CD4-positive, CD25-positive, alpha-beta regulatory T cell (primary cell): ENCODE measurements around the gene METTL23. TPM values are rescaled to one million over a fixed set of nuclear protein-coding genes. Genes with fewer than 3 reads are reported as not detected.

Source experiments
- ATAC-seq, 2 donors: fragments of 150-1000 bp; cut with Tn5 transposase; one replicate each; pipeline ENCODE4 v1.10.0; 2021; ENCODE audit warnings: low read depth in 2 of 2, moderate number of reproducible peaks in 2 of 2, moderate library complexity in 1 of 2
- DNase-seq, 3 donors: peaks; one replicate each; pipeline versions ENCODE4 v3.0.0 to v3.0.0-alpha.2; 2012 to 2022; ENCODE audit warnings: mixed read lengths in 1 of 3
- H3K27ac ChIP-seq: one replicate; pipeline ENCODE4 v1.7.0; 2013; ENCODE audit warnings: mild to moderate bottlenecking, low read length; ENCODE audit not compliant: insufficient read depth, poor library complexity, severe bottlenecking
- H3K27me3 ChIP-seq: one replicate; pipeline ENCODE4 v1.7.0; 2013; ENCODE audit warnings: low read length; ENCODE audit not compliant: control insufficient read depth, insufficient read depth
- H3K36me3 ChIP-seq: one replicate; pipeline ENCODE4 v1.7.0; 2013; ENCODE audit warnings: mild to moderate bottlenecking, low read length, moderate library complexity; ENCODE audit not compliant: control insufficient read depth, insufficient read depth
- H3K4me1 ChIP-seq: 2 replicates; pipeline ENCODE4 v1.7.0; 2013; ENCODE audit warnings: mild to moderate bottlenecking, low read length; ENCODE audit not compliant: insufficient read depth, control insufficient read depth, poor library complexity, severe bottlenecking
- H3K4me3 ChIP-seq: one replicate; pipeline ENCODE4 v1.7.0; 2013; ENCODE audit warnings: low read depth, mild to moderate bottlenecking, low read length, moderate library complexity
- H3K9me3 ChIP-seq, 2 experiments: 1 replicate in 1 of 2; 2 replicates in 1 of 2; pipeline ENCODE4 v1.7.0; 2013; ENCODE audit warnings: low read length in 2 of 2, mild to moderate bottlenecking in 1 of 2, moderate library complexity in 1 of 2; ENCODE audit not compliant: control insufficient read depth in 2 of 2
- H3K27ac Mint-ChIP-seq, 3 donors: one replicate each; pipeline ENCODE4 v1.8.0; 2020 to 2022; ENCODE audit warnings: mild to moderate bottlenecking in 3 of 3, mixed read lengths in 3 of 3, moderate library complexity in 2 of 3
- H3K27me3 Mint-ChIP-seq: one replicate; pipeline ENCODE4 v1.8.0; 2022; ENCODE audit warnings: mild to moderate bottlenecking, mixed read lengths
- H3K36me3 Mint-ChIP-seq: one replicate; pipeline ENCODE4 v1.8.0; 2020; ENCODE audit warnings: mixed read lengths
- H3K4me1 Mint-ChIP-seq, 4 donors: one replicate each; pipeline ENCODE4 v1.8.0; 2020 to 2022; ENCODE audit warnings: mixed read lengths in 4 of 4, mild to moderate bottlenecking in 1 of 4
- H3K4me3 Mint-ChIP-seq, 4 donors: one replicate each; pipeline ENCODE4 v1.8.0; 2020 to 2022; ENCODE audit warnings: mild to moderate bottlenecking in 4 of 4, mixed read lengths in 4 of 4, moderate library complexity in 3 of 4
- H3K9me3 Mint-ChIP-seq, 7 donors: one replicate each; pipeline ENCODE4 v1.8.0; 2020 to 2022; ENCODE audit warnings: mixed read lengths in 7 of 7, mild to moderate bottlenecking in 3 of 7, moderate library complexity in 2 of 7
- polyA plus RNA-seq, 4 donors: library from polyadenylated mRNA; unstranded; fragments of 300-500 nt; fragmentation: Illumina TruSeq; gene quantifications; one replicate each; pipeline ENCODE4 v1.2.3, GENCODE V29; 2021
- total RNA-seq: library from RNA; stranded (reverse); gene quantifications from one replicate; pipeline ENCODE4 v1.2.3, GENCODE V29; 2022

Gene METTL23
- total and polyA plus RNA-seq, 5 donors from 2014 or later = 44.1 to 175 (median 155) TPM

DNA sequence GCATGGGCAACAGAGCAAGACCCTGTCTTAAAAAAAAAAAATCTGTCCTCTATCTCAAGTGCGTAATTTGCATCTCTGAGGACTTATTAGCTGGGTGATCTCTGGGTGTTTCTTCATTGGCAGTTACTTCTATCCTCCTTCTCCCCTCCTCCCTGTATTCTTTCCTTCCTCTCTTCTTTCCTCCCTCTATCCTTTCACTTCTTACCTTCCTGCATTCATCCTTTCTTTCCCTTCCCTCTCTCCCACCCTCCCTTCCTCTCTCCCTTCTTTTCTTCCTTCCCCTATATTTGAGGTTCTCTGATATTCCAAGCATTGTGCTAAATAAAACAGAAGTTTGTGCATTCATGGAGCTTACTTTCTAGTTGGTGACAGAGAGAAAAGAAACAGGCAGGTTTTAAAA is 22.0 kb downstream of the METTL23 start:
- H3K4me3 Mint-ChIP-seq = no peak overlapping the region
- Histone ChIP-seq H3K36me3 (peaks cover 35% of the 10 kb centered on the region), H3K4me1 (peaks cover 25% of the 10 kb centered on the region), H3K9me3 (no peaks in the 10 kb centered on the region), H3K27me3 (no peaks in the 10 kb centered on the region), H3K4me3 (no peak overlapping the region), H3K27ac (no peak overlapping the region)
- ATAC-seq = no peak
- peak overlapping the region in 1 of 3 donors; percentile 8 for H3K27ac Mint-ChIP-seq
- peaks cover 14 to 24% (median 19%) of the 10 kb centered on the region in 4 donors for H3K4me1 Mint-ChIP-seq
- H3K36me3 Mint-ChIP-seq = peaks cover 26% of the 10 kb centered on the region
- no peaks in the 10 kb centered on the region for H3K27me3 Mint-ChIP-seq
- no peak for DNase-seq
- H3K9me3 Mint-ChIP-seq = no peaks in the 10 kb centered on the region

- Histone ChIP-seq H3K27me3 (no peaks in the 10 kb centered on the region), H3K36me3 (peaks cover 11% of the 10 kb centered on the region), H3K4me1 (peaks cover 31% of the 10 kb centered on the region), H3K27ac (peak overlapping the region; percentile 85), H3K4me3 (peak overlapping the region; percentile 88), H3K9me3 (no peaks in the 10 kb centered on the region)
- no peak for ATAC-seq
- Mint-ChIP-seq H3K9me3 (no peaks in the 10 kb centered on the region), H3K36me3 (peaks cover 11% of the 10 kb centered on the region), H3K27me3 (no peaks in the 10 kb centered on the region), H3K4me3 (peak overlapping the region in 2 of 4 donors; percentile 8 to 83), H3K27ac (peak overlapping the region; percentile 36 to 98 (median 48)), H3K4me1 (peaks cover 13 to 32% (median 22%) of the 10 kb centered on the region in 4 donors)
- no peak for DNase-seq
These were observed 24.9 kb downstream of the METTL23 start for GRCh38 chr17:76751416-76751993.

DNA sequence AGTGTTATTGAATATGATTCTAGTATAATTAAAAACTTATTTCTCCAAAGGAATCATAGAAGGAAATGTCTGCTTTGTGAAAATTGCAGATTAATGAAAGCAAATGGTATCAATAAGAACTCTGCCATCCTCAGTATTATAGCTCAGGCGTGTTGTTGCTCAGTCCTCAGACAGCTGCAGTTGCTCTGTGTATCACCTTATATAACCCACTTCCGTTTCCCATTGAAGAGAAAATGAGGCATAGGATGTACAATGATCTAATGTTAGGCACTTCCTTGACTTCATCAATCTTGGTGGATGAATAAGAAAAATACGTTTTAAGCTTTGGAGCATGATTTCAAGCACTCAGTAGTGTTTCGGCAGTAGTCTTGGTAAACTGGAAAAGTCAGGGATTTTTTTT is 25.4 kb downstream of the METTL23 start:
- peak overlapping the region; percentile 88 to 98 (median 95) for H3K27ac Mint-ChIP-seq
- peaks cover 6% of the 10 kb centered on the region for H3K36me3 ChIP-seq
- DNase-seq (peak in 2 of 3 donors; percentile 52 to 88), ATAC-seq (peak; percentile 76 to 86)
- H3K9me3 ChIP-seq = no peaks in the 10 kb centered on the region
- H3K4me3 Mint-ChIP-seq = peak overlapping the region; percentile 73 to 91 (median 82)
- no peaks in the 10 kb centered on the region for H3K27me3 ChIP-seq
- peak overlapping the region; percentile 88 for H3K4me3 ChIP-seq
- peak overlapping the region; percentile 85 for H3K27ac ChIP-seq
- peaks cover 10% of the 10 kb centered on the region for H3K36me3 Mint-ChIP-seq
- no peaks in the 10 kb centered on the region for H3K27me3 Mint-ChIP-seq
- H3K4me1 ChIP-seq = peaks cover 31% of the 10 kb centered on the region
- peaks cover 13 to 32% (median 23%) of the 10 kb centered on the region in 4 donors for H3K4me1 Mint-ChIP-seq
- no peaks in the 10 kb centered on the region for H3K9me3 Mint-ChIP-seq

GRCh38 chr17:76753061-76753961 is 26.7 kb downstream of the METTL23 start:
- peak overlapping the region; percentile 90 to 97 (median 92) for H3K4me3 Mint-ChIP-seq
- Histone ChIP-seq H3K27me3 (no peaks in the 10 kb centered on the region), H3K4me1 (peaks cover 31% of the 10 kb centered on the region), H3K9me3 (no peaks in the 10 kb centered on the region), H3K4me3 (peak overlapping the region; percentile 88), H3K27ac (peak overlapping the region; percentile 85), H3K36me3 (peaks cover 6% of the 10 kb centered on the region)
- ATAC-seq (peak; percentile 69 to 76), DNase-seq (peak in 2 of 3 donors; percentile 78)
- peaks cover 13% of the 10 kb centered on the region for H3K36me3 Mint-ChIP-seq
- peak overlapping the region; percentile 95 to 98 (median 97) for H3K27ac Mint-ChIP-seq
- peaks cover 13 to 36% (median 27%) of the 10 kb centered on the region in 4 donors for H3K4me1 Mint-ChIP-seq
- no peaks in the 10 kb centered on the region for H3K9me3 Mint-ChIP-seq
- no peaks in the 10 kb centered on the region for H3K27me3 Mint-ChIP-seq

GRCh38 chr17:76755285-76755684 is 28.6 kb downstream of the METTL23 start:
- H3K36me3 ChIP-seq = peaks cover 2% of the 10 kb centered on the region
- no peak overlapping the region for H3K4me3 Mint-ChIP-seq
- peak overlapping the region in 2 of 3 donors; percentile 62 to 82 for H3K27ac Mint-ChIP-seq
- no peaks in the 10 kb centered on the region for H3K27me3 ChIP-seq
- H3K27me3 Mint-ChIP-seq = no peaks in the 10 kb centered on the region
- peaks cover 31% of the 10 kb centered on the region for H3K4me1 ChIP-seq
- no peaks in the 10 kb centered on the region for H3K9me3 Mint-ChIP-seq
- no peak overlapping the region for H3K4me3 ChIP-seq
- peaks cover 8% of the 10 kb centered on the region for H3K36me3 Mint-ChIP-seq
- peaks cover 13 to 33% (median 25%) of the 10 kb centered on the region in 4 donors for H3K4me1 Mint-ChIP-seq
- peak overlapping the region; percentile 85 for H3K27ac ChIP-seq
- no peaks in the 10 kb centered on the region for H3K9me3 ChIP-seq
- ATAC-seq (no peak), DNase-seq (no peak)

- H3K4me1 ChIP-seq = peaks cover 20% of the 10 kb centered on the region
- no peak for ATAC-seq
- peaks cover 2% of the 10 kb centered on the region for H3K36me3 ChIP-seq
- no peak for DNase-seq
- H3K27ac Mint-ChIP-seq = peak overlapping the region in 2 of 3 donors; percentile 22 to 30
- no peak overlapping the region for H3K4me3 ChIP-seq
- no peaks in the 10 kb centered on the region for H3K9me3 ChIP-seq
- H3K4me3 Mint-ChIP-seq = peak overlapping the region in 2 of 4 donors; percentile 10 to 44
- H3K4me1 Mint-ChIP-seq = peaks cover 13 to 27% (median 20%) of the 10 kb centered on the region in 4 donors
- H3K27me3 Mint-ChIP-seq = no peaks in the 10 kb centered on the region
- no peaks in the 10 kb centered on the region for H3K9me3 Mint-ChIP-seq
- no peak overlapping the region for H3K27ac ChIP-seq
- H3K27me3 ChIP-seq = no peaks in the 10 kb centered on the region
- peaks cover 8% of the 10 kb centered on the region for H3K36me3 Mint-ChIP-seq
These were observed 30.6 kb downstream of the METTL23 start for GRCh38 chr17:76757256-76757655.

DNA sequence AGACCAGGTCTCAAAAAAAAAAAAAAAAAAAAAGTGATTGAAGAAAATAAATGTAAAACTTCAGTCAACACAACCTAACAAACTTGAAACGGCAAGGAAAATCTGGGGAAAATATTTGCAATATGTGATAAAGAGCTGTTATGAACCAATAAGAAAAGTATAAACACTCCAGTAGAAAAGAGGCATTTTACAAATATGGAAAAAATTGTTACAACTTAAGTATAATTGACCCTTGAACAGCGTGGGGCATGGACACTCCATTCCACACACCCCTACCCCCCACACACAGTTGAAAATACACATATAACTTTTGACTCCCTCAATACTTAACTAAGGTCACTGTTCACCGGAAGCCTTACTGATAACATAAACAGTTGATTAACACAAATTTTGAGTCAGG is 31.9 kb downstream of the METTL23 start:
- Histone ChIP-seq H3K4me3 (no peak overlapping the region), H3K27ac (no peak overlapping the region), H3K36me3 (peaks cover 2% of the 10 kb centered on the region), H3K27me3 (no peaks in the 10 kb centered on the region), H3K4me1 (peaks cover 6% of the 10 kb centered on the region), H3K9me3 (no peaks in the 10 kb centered on the region)
- Mint-ChIP-seq H3K27ac (no peak overlapping the region), H3K4me3 (no peak overlapping the region), H3K36me3 (peaks cover 8% of the 10 kb centered on the region), H3K27me3 (no peaks in the 10 kb centered on the region), H3K4me1 (peaks cover 3 to 15% (median 10%) of the 10 kb centered on the region in 4 donors), H3K9me3 (no peaks in the 10 kb centered on the region)
- ATAC-seq = no peak
- no peak for DNase-seq
